Naive B cell (primary cell): ENCODE data around the gene KRTAP5-1. TPM values are rescaled to one million over a fixed set of nuclear protein-coding genes. Genes with fewer than 3 reads are reported as not detected.

Experiments
- ATAC-seq, 2 donors: fragments of 150-1000 bp; cut with Tn5 transposase; 2 replicates each; pipeline ENCODE4 v1.10.0; 2021; ENCODE audit warnings: low read depth in 2 of 2, mild to moderate bottlenecking in 2 of 2, moderate library complexity in 2 of 2
- DNase-seq: peaks from one replicate; pipeline ENCODE4 v3.0.0; 2022
- H3K27ac Mint-ChIP-seq, 6 donors: one replicate each; pipeline ENCODE4 v1.8.0; 2020 to 2022; ENCODE audit warnings: mild to moderate bottlenecking in 6 of 6, mixed read lengths in 6 of 6, moderate library complexity in 5 of 6, inconsistent platforms in 2 of 6
- H3K27me3 Mint-ChIP-seq, 3 donors: one replicate each; pipeline ENCODE4 v1.8.0; 2021 to 2022; ENCODE audit warnings: mixed read lengths in 3 of 3, mild to moderate bottlenecking in 1 of 3
- H3K36me3 Mint-ChIP-seq, 2 donors: one replicate each; pipeline ENCODE4 v1.8.0; 2020 to 2022; ENCODE audit warnings: mixed read lengths in 2 of 2, inconsistent platforms in 1 of 2, mild to moderate bottlenecking in 1 of 2
- H3K4me1 Mint-ChIP-seq, 3 donors: one replicate each; pipeline ENCODE4 v1.8.0; 2020 to 2022; ENCODE audit warnings: mixed read lengths in 3 of 3, inconsistent platforms in 1 of 3, mild to moderate bottlenecking in 1 of 3, moderate library complexity in 1 of 3
- H3K4me3 Mint-ChIP-seq, 8 donors: one replicate each; pipeline ENCODE4 v1.8.0; 2020 to 2022; ENCODE audit warnings: mild to moderate bottlenecking in 8 of 8, mixed read lengths in 8 of 8, moderate library complexity in 8 of 8, inconsistent platforms in 2 of 8
- H3K9me3 Mint-ChIP-seq, 7 donors: one replicate each; pipeline ENCODE4 v1.8.0; 2020 to 2022; ENCODE audit warnings: mixed read lengths in 7 of 7, mild to moderate bottlenecking in 5 of 7, inconsistent platforms in 2 of 7, moderate library complexity in 1 of 7
- polyA plus RNA-seq, 6 donors: library from polyadenylated mRNA; unstranded; fragments of 300-500 nt; fragmentation: Illumina TruSeq; gene quantifications; one replicate each; pipeline ENCODE4 v1.2.3, GENCODE V29; 2021; ENCODE audit warnings: low read depth in 6 of 6

The KRTAP5-1 gene
- polyA plus RNA-seq, 6 donors from 2014 or later: not detected

- H3K4me3 Mint-ChIP-seq: peak overlapping the region in 2 of 8 donors; percentile 6 to 42
- peaks cover 24 to 34% (median 32%) of the 10 kb centered on the region in 3 donors for H3K4me1 Mint-ChIP-seq
- H3K27ac Mint-ChIP-seq: peak overlapping the region in 1 of 6 donors; percentile 42
Observed at GRCh38 chr11:1536065-1536843, 48.8 kb downstream of the KRTAP5-1 start.

GRCh38 chr11:1534682-1535081, 50.4 kb downstream of the KRTAP5-1 start:
- Mint-ChIP-seq H3K4me1 (peaks cover 26 to 38% (median 34%) of the 10 kb centered on the region in 3 donors), H3K4me3 (peak overlapping the region in 1 of 8 donors; percentile 9), H3K27me3 (peaks cover 10 to 17% (median 17%) of the 10 kb centered on the region in 3 donors), H3K9me3 (peaks cover 0 to 5% (median 0%) of the 10 kb centered on the region in 7 donors), H3K36me3 (peaks cover 0 to 8% of the 10 kb centered on the region in 2 donors), H3K27ac (no peak overlapping the region)
- ATAC-seq (no peak), DNase-seq (no peak)

More at GRCh38 chr11:1536065-1536843, 48.8 kb downstream of the KRTAP5-1 start:
- Mint-ChIP-seq H3K9me3 (peaks cover 0 to 5% (median 0%) of the 10 kb centered on the region in 7 donors), H3K36me3 (peaks cover 0 to 8% of the 10 kb centered on the region in 2 donors), H3K27me3 (peaks cover 10 to 32% (median 22%) of the 10 kb centered on the region in 3 donors)
- DNase-seq: no peak
- ATAC-seq: no peak

Other genes with a start within 250 kb of the KRTAP5-1 start
- under 1 TPM in 2 of 6 donors, not detected in 4; 0.10 TPM for gene BRSK2, start 195.3 kb downstream of the KRTAP5-1 start, polyA plus RNA-seq
- 10 to 100 TPM; 29.7 to 50.8 (median 33.2) TPM for gene MOB2, start 98.5 kb downstream of the KRTAP5-1 start, polyA plus RNA-seq
- gene DUSP8, start 13.0 kb downstream of the KRTAP5-1 start, polyA plus RNA-seq: under 1 TPM in 3 of 6 donors, not detected in 3; 0.05 to 0.09 (median 0.07) TPM
- gene KRTAP5-2, start 13.0 kb upstream of the KRTAP5-1 start, polyA plus RNA-seq: not detected
- gene KRTAP5-3, start 23.2 kb upstream of the KRTAP5-1 start, polyA plus RNA-seq: not detected
- not detected for gene KRTAP5-4, start 36.9 kb upstream of the KRTAP5-1 start, polyA plus RNA-seq
- not detected for gene KRTAP5-5, start 44.5 kb upstream of the KRTAP5-1 start, polyA plus RNA-seq
- not detected for gene KRTAP5-6, start 111.9 kb upstream of the KRTAP5-1 start, polyA plus RNA-seq
- not detected for gene IFITM10, start 165.3 kb upstream of the KRTAP5-1 start, polyA plus RNA-seq
- gene CTSD, start 178.6 kb upstream of the KRTAP5-1 start, polyA plus RNA-seq: 10 to 100 TPM; 40.6 to 59.5 (median 51.8) TPM
- gene SYT8, start 249.7 kb upstream of the KRTAP5-1 start, polyA plus RNA-seq: not detected